Measurements from ENCODE around the gene SCN2B.

DNA sequence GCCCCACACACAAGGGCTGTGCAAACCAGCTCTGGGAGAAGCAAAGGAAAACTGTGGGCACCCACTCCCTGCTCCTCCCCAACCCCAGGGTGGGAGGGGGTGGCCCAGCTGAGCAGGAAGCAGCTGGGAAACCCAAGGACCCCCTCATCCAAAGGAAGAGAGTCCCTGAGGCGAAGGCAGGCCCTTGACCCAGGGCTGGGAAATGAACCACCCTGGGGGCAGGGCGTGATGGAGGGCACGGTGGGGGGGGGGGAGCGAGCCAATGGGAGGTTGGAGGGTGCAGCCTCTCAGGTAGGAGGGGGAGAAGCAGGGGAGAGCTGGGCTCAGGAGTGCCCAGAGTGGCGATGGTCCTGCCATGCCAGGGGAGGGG is 40.7 kb downstream of the SCN2B start:
- TF ChIP-seq POLR2AphosphoS5 (IDR thresholded peaks at IDR 0.05), result no peak
- TF ChIP-seq CTCF (IDR thresholded peaks at IDR 0.05), result no peak
- TF ChIP-seq EP300 (IDR thresholded peaks at IDR 0.05), result no peak

All from stomach (tissue), 4 donors.